SU-DHL-6 (cell line): ENCODE results near the gene GHRH.

ENCODE experiments used
- H2AFZ ChIP-seq: fragments of 200-600 bp; sonication (generic); 2 replicates; pipeline ENCODE4 v1.6.1; 2014; ENCODE audit warnings: low read depth, mild to moderate bottlenecking, moderate library complexity, mixed read lengths, antibody characterized with exemption, low read length; ENCODE audit not compliant: severe bottlenecking
- H3F3A ChIP-seq: fragments of 200-600 bp; shearing (Covaris generic); 2 replicates; pipeline ENCODE4 v1.6.0; 2016; ENCODE audit warnings: antibody characterized with exemption, mild to moderate bottlenecking; ENCODE audit not compliant: insufficient read depth
- H3K27ac ChIP-seq: fragments of 200-600 bp; sonication (generic); 2 replicates; pipeline ENCODE4 v1.5.1; 2016; ENCODE audit warnings: low read depth, mild to moderate bottlenecking, low read length, moderate library complexity, mixed read lengths
- H3K27me3 ChIP-seq: fragments of 200-600 bp; sonication (generic), shearing (Covaris generic); 2 replicates; pipeline ENCODE4 v1.6.0; 2014; ENCODE audit warnings: mild to moderate bottlenecking, low read length
- H3K36me3 ChIP-seq: fragments of 200-600 bp; sonication (generic); 2 replicates; pipeline ENCODE4 v1.6.1; 2014; ENCODE audit warnings: mild to moderate bottlenecking, low read length, mixed read lengths
- H3K4me2 ChIP-seq: fragments of 300-600, 200-600 bp; shearing (Covaris generic), sonication (generic); 2 replicates; pipeline ENCODE4 v1.6.0; 2014; ENCODE audit warnings: low read length, low read depth, mild to moderate bottlenecking; ENCODE audit not compliant: poor library complexity, severe bottlenecking
- H3K4me3 ChIP-seq: fragments of 200-600 bp; sonication (generic); 2 replicates; pipeline ENCODE4 v1.5.1; 2014; ENCODE audit warnings: antibody characterized with exemption, low read length, mild to moderate bottlenecking, mixed read lengths; ENCODE audit not compliant: insufficient read depth, poor library complexity, severe bottlenecking
- H3K79me2 ChIP-seq: fragments of 200-600 bp; sonication (generic); 2 replicates; pipeline ENCODE4 v1.6.1; 2014; ENCODE audit warnings: mild to moderate bottlenecking, low read length, moderate library complexity; ENCODE audit not compliant: insufficient read depth
- H3K9ac ChIP-seq: fragments of 200-600 bp; sonication (generic); 2 replicates; pipeline ENCODE4 v1.7.0; 2014; ENCODE audit warnings: mild to moderate bottlenecking, low read length
- H3K9me2 ChIP-seq: fragments of 200-600 bp; sonication (generic); replicated peaks from 2 replicates; pipeline ENCODE4 v1.6.1; 2014; ENCODE audit warnings: low read length; ENCODE audit not compliant: insufficient read depth
- H3K9me3 ChIP-seq: fragments of 200-600 bp; sonication (generic); 2 replicates; pipeline ENCODE4 v1.6.1; 2014; ENCODE audit warnings: low read length, mixed read lengths; ENCODE audit not compliant: insufficient read depth
- H4K20me1 ChIP-seq: fragments of 200-600 bp; sonication (generic); 2 replicates; pipeline ENCODE4 v1.6.1; 2014; ENCODE audit warnings: low read depth, mild to moderate bottlenecking, antibody characterized with exemption, low read length, moderate library complexity, mixed read lengths
- CTCF ChIP-seq: fragments of 200-600 bp; sonication (generic); IDR thresholded peaks from one replicate; pipeline ENCODE4 v1.5.1; 2017; ENCODE audit warnings: antibody characterized with exemption, mild to moderate bottlenecking, low read length, moderate library complexity; ENCODE audit not compliant: insufficient read depth, poor library complexity, severe bottlenecking
- EZH2phosphoT487 ChIP-seq: fragments of 200-600 bp; sonication (generic), shearing (Covaris generic); conservative IDR thresholded peaks from 2 replicates; pipeline ENCODE4 v1.6.1; 2018; ENCODE audit warnings: mild to moderate bottlenecking, antibody characterized with exemption, low read length, moderate library complexity, mixed read lengths

Gene GHRH

GRCh38 chr20:37305079-37305478 is 43.5 kb upstream of the GHRH start:
- no peak overlapping the region for H3K4me2 ChIP-seq
- H2AFZ ChIP-seq = no peak overlapping the region
- H3K9me3 ChIP-seq = no peaks in the 10 kb centered on the region
- no peak for TF ChIP-seq EZH2phosphoT487
- no peak for TF ChIP-seq CTCF
- H3K4me3 ChIP-seq = no peak overlapping the region
- no peaks in the 10 kb centered on the region for H3K27me3 ChIP-seq
- no peaks in the 10 kb centered on the region for H3K9me2 ChIP-seq
- H4K20me1 ChIP-seq = no peaks in the 10 kb centered on the region
- H3K79me2 ChIP-seq = peaks cover 6% of the 10 kb centered on the region
- no peaks in the 10 kb centered on the region for H3F3A ChIP-seq
- H3K36me3 ChIP-seq = peaks cover 6% of the 10 kb centered on the region; the same call in 1 of the 2 replicates
- H3K27ac ChIP-seq = no peak overlapping the region
- H3K9ac ChIP-seq = no peak overlapping the region

GRCh38 chr20:37303637-37304036 is 42.0 kb upstream of the GHRH start:
- H3K36me3 ChIP-seq = peaks cover 6% of the 10 kb centered on the region; the same call in 1 of the 2 replicates
- no peaks in the 10 kb centered on the region for H4K20me1 ChIP-seq
- peaks cover 14% of the 10 kb centered on the region for H3K79me2 ChIP-seq
- no peak overlapping the region for H3K4me3 ChIP-seq
- TF ChIP-seq CTCF (no peak), EZH2phosphoT487 (no peak)
- H2AFZ ChIP-seq = no peak overlapping the region
- no peak overlapping the region for H3K27ac ChIP-seq
- H3K27me3 ChIP-seq = no peaks in the 10 kb centered on the region
- H3K9ac ChIP-seq = no peak overlapping the region
- H3K4me2 ChIP-seq = no peak overlapping the region
- H3K9me2 ChIP-seq = no peaks in the 10 kb centered on the region
- H3F3A ChIP-seq = no peaks in the 10 kb centered on the region
- H3K9me3 ChIP-seq = no peaks in the 10 kb centered on the region

DNA sequence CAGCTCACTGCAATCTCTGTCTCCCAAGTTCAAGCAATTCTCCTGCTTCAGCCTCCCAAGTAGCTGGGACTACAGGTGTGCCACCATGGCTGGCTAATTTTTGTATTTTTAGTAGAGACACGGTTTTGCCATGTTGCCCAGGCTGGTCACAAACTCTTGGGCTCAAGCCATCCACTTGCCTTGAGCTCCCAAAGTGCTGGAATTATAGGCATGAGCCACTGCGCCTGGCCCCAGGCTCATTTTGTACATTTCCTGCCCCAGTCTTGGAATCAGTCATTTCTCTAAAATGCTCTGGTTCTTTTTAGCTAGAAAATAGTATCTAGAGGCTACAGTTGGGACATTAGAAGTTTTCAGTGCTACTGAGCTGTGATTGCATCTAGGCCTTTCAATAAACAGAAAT is 41.4 kb upstream of the GHRH start:
- peaks cover 20% of the 10 kb centered on the region for H3K79me2 ChIP-seq
- no peak overlapping the region for H3K4me3 ChIP-seq
- H3K9me3 ChIP-seq = no peaks in the 10 kb centered on the region
- H3F3A ChIP-seq = no peaks in the 10 kb centered on the region
- TF ChIP-seq EZH2phosphoT487 (no peak), CTCF (no peak)
- H3K36me3 ChIP-seq = peaks cover 6% of the 10 kb centered on the region; the same call in 1 of the 2 replicates
- no peak overlapping the region for H2AFZ ChIP-seq
- H3K27ac ChIP-seq = no peak overlapping the region
- H3K27me3 ChIP-seq = no peaks in the 10 kb centered on the region
- no peak overlapping the region for H3K9ac ChIP-seq
- no peak overlapping the region for H3K4me2 ChIP-seq
- H3K9me2 ChIP-seq = no peaks in the 10 kb centered on the region
- H4K20me1 ChIP-seq = no peaks in the 10 kb centered on the region

DNA sequence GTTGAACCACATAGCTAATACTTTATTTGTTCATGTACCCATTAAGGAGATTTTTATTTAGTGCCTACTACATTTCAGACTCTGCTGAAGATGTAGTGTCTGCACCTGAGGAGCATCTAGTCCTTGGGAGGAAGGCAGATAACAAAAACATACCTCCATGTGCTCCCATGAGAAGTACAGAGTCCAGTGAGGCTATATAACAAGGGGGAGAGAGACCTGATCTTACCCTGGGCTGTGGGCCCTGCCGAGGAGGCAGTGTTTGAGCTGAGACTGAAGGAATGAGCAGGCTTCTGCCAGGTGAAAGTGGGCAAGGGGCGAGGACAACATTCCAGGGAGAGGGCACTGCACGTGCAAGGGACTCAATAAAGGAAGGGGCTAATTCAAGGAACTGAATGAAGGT is 39.9 kb upstream of the GHRH start:
- H3K79me2 ChIP-seq = peaks cover 32% of the 10 kb centered on the region
- H3K27me3 ChIP-seq = no peaks in the 10 kb centered on the region
- no peaks in the 10 kb centered on the region for H3F3A ChIP-seq
- H3K9ac ChIP-seq = no peak overlapping the region
- no peak overlapping the region for H3K4me2 ChIP-seq
- TF ChIP-seq EZH2phosphoT487 (no peak), CTCF (no peak)
- no peaks in the 10 kb centered on the region for H3K9me2 ChIP-seq
- no peaks in the 10 kb centered on the region for H3K9me3 ChIP-seq
- H3K4me3 ChIP-seq = no peak overlapping the region
- peaks cover 6% of the 10 kb centered on the region; the same call in 1 of the 2 replicates for H3K36me3 ChIP-seq
- no peak overlapping the region for H2AFZ ChIP-seq
- no peaks in the 10 kb centered on the region for H4K20me1 ChIP-seq
- no peak overlapping the region for H3K27ac ChIP-seq
